GM12891 (cell line): Measurements from ENCODE around the gene YWHAG.
A peak's percentile ranks its signal among the peaks of the same experiment; 100 is the strongest.
"Not testable (repeated sequence)": the region's sequence is repeated elsewhere in the genome, so short reads cannot be mapped to it uniquely, and the experiment has no call there.

Source experiments
- DNase-seq: peaks from one replicate; pipeline ENCODE4 v3.0.0; 2011; ENCODE audit warnings: low spot score; ENCODE audit not compliant: insufficient read length
- FAIRE-seq: peaks from 2 replicates; lab custom pipeline; 2011; peaks lifted over from hg19 to GRCh38; lab: Jason Lieb, UNC
- PAX5 ChIP-seq: IDR thresholded peaks from 2 replicates; pipeline ENCODE4 v1.6.1; 2011; ENCODE audit warnings: low read length, moderate library complexity, mild to moderate bottlenecking; ENCODE audit not compliant: insufficient read depth, severe bottlenecking
- POLR2A ChIP-seq: IDR thresholded peaks from 2 replicates; pipeline ENCODE4 v1.6.1; 2011; ENCODE audit warnings: low read depth, low read length, control low read depth
- POLR2AphosphoS5 ChIP-seq: IDR thresholded peaks from 2 replicates; pipeline ENCODE4 v1.6.1; 2011; ENCODE audit warnings: low read depth, low read length, control low read depth
- POU2F2 ChIP-seq: IDR thresholded peaks from 2 replicates; pipeline ENCODE4 v1.6.1; 2011; ENCODE audit warnings: low read depth, mild to moderate bottlenecking, control low read depth, low read length, moderate library complexity
- SPI1 ChIP-seq: IDR thresholded peaks from 2 replicates; pipeline ENCODE4 v1.6.1; 2011; ENCODE audit warnings: low read depth, low read length, control low read depth
- TAF1 ChIP-seq: IDR thresholded peaks from 2 replicates; pipeline ENCODE4 v1.6.1; 2011; ENCODE audit warnings: low read depth, low read length, control low read depth

Gene YWHAG

DNA sequence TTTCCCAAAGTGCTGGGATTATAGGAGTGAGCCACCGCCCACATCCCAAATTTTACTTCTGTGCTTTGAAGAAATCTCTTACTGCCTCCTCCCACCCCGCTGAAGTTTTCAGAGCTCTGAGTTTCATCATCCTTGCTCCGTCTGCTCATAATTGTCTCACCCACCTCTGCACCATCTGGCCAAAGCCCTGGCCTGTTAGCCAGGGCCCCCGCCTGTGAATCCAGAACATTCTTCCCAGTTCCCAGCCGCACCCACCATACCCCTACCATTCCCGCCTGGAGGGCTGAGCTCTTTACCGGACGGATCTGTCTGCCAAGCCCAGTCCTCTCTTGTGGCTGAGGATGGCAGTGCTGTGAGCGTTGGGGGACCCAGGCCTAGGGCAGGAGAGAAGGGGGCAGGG is 36.2 kb upstream of the YWHAG start:
- DNase-seq: no peak
- TF ChIP-seq POU2F2: no peak
- TF ChIP-seq POLR2AphosphoS5: no peak
- TF ChIP-seq SPI1: no peak
- TF ChIP-seq PAX5: no peak
- no peak for TF ChIP-seq TAF1
- no peak for TF ChIP-seq POLR2A
- FAIRE-seq: no peak

DNA sequence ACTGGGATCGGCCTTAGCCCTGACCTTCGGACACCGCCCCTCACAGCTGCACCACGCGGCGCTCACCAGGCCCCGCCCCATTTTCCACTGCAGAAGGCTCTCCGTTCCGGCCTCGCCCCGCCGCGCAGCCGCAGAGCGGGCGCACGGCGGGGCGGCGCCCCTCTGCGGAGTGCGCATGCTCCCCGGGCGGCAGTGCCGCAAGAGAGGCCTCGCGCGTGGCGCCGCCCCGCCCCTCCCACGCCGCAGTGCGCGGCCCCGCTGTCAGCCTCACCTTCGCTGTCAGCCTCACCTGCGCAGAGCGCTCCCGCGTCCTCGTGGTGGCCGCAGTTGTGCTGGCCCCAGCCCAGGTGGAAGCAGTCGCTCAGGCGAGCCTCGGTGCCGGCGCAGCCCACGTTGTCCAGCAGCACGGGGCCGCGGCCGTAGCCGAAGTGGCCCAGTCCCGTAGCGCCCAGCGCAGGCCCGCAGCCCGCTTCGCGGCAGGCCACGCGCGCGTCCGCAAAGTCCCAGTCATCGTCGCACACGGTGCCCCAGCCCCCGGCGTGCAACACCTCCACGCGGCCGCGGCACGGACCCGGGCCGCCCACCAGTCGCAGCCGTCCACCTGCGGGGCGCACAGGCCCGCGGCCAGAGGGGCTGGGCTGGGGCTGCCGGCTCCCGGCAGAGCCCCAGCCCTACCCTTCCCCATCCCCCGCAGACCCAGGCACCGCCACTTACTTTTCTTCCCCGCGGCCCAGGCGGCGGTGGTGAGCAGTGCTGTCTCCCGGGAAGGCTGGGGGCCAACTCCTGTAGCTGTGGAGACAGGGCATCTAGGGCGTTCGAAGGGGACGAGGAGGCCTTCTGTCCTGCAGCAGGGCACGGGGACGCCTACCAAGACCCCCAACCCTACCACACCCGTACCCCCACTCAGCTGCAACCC is 34.6 kb upstream of the YWHAG start:
- DNase-seq (peak; percentile 98), FAIRE-seq (peak; percentile 83)
- peak; percentile 32; the same call in 1 of the 2 replicates for TF ChIP-seq POLR2A
- no peak for TF ChIP-seq POLR2AphosphoS5

DNA sequence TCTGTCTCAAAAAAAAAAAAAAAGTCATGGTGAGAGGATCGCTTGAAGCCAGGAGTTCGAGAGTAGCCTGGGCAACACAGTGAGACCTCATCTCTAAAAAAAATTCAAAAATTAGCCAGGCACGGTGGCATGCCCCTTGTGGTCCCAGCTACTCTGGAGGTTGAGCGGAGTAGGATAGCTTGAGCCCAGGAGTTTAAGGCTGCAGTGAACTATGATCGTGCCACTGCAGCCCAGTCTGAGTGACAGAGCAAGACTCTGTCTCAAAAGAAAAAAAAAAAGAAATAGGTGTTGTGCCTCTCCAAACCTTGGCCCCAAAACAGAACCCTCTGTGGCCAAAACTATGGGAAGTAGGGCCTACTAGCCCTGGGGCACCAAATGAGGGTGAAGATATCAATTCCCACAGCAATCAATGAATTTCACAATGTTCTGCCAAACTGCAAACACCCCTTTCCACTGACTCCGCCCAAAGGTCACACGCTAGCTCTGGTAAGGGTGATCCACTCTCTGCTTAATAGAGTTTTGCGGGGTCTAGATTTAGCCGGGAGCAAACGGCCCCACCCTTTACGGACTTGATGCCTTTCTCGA is 33.8 kb upstream of the YWHAG start:
- DNase-seq: no peak
- TF ChIP-seq PAX5: no peak
- no peak for TF ChIP-seq TAF1
- no peak for TF ChIP-seq POLR2A
- no peak for TF ChIP-seq SPI1
- no peak for TF ChIP-seq POLR2AphosphoS5
- no peak for TF ChIP-seq POU2F2
- no peak for FAIRE-seq

DNA sequence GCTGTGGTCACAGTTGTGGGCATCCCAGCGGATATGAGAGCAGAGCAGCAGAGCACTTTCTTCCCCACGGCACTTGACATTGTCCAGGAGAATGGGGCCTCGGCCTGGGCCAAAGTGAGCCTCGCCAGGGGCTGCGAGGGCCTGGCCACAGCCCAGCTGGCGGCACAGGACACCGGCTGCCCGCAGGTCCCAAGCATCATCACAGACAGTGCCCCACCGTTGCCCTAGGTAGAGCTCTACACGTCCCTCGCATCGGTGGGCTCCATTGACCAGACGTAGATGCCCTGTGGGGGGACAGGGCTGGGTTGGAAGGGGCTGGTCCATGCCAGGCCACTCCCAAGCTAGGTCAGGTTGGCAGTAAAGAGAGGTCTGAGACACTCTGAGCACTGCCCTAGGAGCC is 31.3 kb upstream of the YWHAG start:
- DNase-seq: no peak
- FAIRE-seq: no peak
- TF ChIP-seq POLR2AphosphoS5 (no peak), PAX5 (no peak), POLR2A (no peak), POU2F2 (no peak), SPI1 (no peak), TAF1 (no peak)

DNA sequence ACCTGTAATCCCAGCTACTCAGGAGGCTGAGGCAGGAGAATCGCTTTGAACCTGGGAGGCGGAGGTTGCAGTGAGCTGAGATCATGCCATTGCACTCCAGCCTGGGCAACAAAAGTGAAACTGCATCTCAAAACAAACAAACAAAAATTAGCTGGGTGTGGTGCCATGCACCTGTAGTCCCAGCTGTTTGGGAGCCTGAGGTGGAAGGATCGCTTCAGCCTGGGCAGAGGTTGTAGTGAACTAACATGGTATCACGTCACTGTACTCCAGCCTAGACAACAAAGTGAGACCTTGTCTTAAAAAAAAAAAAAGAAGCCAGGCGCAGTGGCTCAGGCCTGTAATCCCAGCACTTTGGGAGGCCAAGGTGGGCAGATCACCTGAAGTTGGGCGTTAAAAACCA is 29.0 kb upstream of the YWHAG start:
- DNase-seq, FAIRE-seq: not testable (repeated sequence)

DNA sequence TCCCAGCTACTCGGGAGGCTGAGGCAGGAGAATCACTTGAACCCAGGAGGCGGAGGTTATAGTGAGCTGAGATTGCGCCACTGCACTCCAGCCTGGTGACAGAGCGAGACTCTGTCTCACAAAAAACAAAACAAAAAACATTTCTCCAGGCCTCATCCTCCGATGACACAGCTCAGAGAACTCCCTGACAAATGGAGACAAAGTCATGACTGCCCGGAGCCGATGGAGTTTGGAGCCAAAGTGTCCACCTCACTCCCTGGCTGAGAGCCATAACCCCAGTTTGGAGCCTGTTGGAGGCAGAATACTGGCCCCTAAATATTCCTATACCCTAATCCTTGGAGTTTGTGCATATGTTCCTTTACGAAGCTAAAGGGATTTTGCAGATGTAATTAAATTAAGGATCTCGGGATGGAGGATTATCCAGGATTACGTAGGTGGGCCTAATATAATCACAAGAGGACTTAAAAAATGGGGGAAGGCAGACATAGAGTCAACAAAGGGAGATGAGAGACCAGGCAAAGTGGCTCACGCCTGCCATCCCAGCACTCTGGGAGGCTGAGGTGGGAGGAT is 28.0 kb upstream of the YWHAG start:
- DNase-seq (no peak), FAIRE-seq (no peak)
- no peak for TF ChIP-seq POLR2A
- no peak for TF ChIP-seq SPI1
- no peak for TF ChIP-seq TAF1
- no peak for TF ChIP-seq PAX5
- no peak for TF ChIP-seq POLR2AphosphoS5
- no peak for TF ChIP-seq POU2F2

DNA sequence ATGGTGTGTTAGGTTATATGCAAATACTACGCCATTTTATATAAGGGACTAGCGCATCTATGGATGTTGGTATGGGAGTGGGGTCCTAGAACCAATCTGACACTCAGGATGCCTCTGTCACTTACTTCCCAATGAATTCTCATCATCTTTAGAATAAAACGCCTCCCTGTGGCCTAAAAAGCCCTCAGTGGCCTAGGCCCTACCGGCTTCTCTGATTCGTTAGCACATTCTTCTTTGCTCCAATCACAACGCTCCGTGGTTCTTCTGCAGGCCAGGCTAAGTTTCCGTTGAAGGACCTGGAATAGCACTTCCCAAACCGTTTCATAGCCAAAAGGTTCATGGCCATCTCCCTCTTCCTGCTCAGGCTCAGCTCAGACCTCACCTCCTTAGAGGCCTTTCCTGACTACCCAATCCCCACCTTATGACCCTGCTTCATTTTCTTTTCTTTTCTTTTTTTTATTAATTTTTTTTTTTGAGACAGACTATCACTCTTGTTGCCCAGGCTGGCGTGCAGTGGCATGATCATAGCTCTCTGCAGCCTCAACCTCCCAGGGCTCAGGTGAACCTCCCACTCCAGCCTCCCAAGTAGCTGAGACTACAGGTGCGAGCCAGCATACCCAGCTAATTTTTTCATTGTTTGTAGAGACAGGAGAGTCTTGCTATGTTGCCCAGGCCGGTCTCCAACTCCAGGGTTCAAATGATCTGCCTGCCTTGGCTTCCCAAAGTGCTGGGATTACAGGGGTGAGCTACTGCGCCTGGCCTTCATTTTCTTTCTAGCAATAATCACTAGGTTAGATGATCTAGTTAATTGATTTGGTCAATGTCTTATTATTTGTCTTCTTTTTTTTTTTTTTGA is 24.5 kb upstream of the YWHAG start:
- DNase-seq: no peak
- FAIRE-seq: no peak
- TF ChIP-seq POLR2A (no peak), SPI1 (no peak), PAX5 (no peak), TAF1 (no peak), POLR2AphosphoS5 (no peak), POU2F2 (no peak)

DNA sequence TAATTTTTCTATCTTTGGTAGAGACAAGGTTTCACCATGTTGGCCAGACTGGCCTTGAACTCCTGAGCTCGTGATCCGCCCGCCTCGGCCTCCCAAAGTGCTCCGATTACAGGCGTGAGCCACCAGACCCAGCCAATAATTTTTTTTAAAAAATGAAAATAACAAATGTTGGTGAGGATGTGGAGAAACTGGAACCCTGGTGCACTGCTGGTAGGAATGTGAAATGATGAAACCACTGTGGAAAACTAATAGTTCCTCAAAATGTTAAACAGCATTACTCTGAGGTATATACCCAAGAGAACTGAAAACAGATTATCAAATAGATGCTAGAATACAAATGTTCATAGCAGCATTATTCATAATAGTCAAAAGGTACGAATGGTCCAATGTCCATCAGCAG is 23.0 kb upstream of the YWHAG start:
- FAIRE-seq (no peak), DNase-seq (no peak)
- TF ChIP-seq PAX5 (no peak), POLR2AphosphoS5 (no peak)

DNA sequence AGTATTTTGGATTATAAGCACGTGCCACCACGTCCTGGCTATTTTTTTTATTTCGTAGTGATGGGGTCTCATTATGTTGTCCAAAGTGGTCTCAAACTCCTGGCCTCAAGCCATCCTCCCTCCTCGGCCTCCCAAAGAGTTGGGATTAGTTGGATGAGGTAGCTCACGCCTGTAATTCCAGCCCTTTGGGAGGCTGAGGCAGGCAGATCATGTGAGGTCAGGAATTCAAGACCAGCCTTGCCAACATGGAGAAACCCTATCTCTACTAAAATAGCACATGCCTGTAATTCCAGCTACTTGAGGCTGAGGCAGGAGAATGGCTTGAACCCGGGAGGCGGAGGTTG is 21.8 kb upstream of the YWHAG start:
- DNase-seq (no peak), FAIRE-seq (no peak)
- TF ChIP-seq PAX5 (no peak), POLR2A (no peak)
